SIG-M5 treated with dmso at 0.1 percent for 504 hours (cell line): ENCODE measurements around the gene TOM1L1.

Experiments used
- DNase-seq: peaks from one replicate; lab custom pipeline; 2025; ENCODE audit not compliant: unreplicated experiment; lab: John Stamatoyannopoulos, UW

Gene TOM1L1

GRCh38 chr17:54945671-54946070, 45.0 kb downstream of the TOM1L1 start:
- no peak for DNase-seq

- peak; percentile 61 for DNase-seq
These were observed 46.7 kb downstream of the TOM1L1 start for GRCh38 chr17:54947396-54947795.

- DNase-seq, result no peak
These were observed 47.7 kb downstream of the TOM1L1 start for GRCh38 chr17:54948380-54948779.

- DNase-seq, result no peak
These were observed 49.5 kb downstream of the TOM1L1 start for GRCh38 chr17:54950116-54950515.

GRCh38 chr17:54951286-54951685, 50.6 kb downstream of the TOM1L1 start:
- no peak for DNase-seq

- no peak for DNase-seq
These were observed 56.1 kb downstream of the TOM1L1 start for GRCh38 chr17:54956791-54957190.

- DNase-seq, result no peak
These were observed 67.1 kb downstream of the TOM1L1 start for GRCh38 chr17:54967621-54968261.

- DNase-seq, result peak; percentile 96
These were observed 67.8 kb downstream of the TOM1L1 start, which contains the start of the genes COX11 and STXBP4 for GRCh38 chr17:54968262-54968987. Gene COX11, minus strand, starts transcription at chr17:54968654. Its CDS starts 8 bp downstream, at chr17:54968646. Gene STXBP4, plus strand, starts transcription at chr17:54968765. Its CDS starts 17,455 bp downstream, at chr17:54986220.

- DNase-seq, result peak; percentile 34
These were observed 68.3 kb downstream of the TOM1L1 start for GRCh38 chr17:54968988-54969332.

GRCh38 chr17:54969658-54970572, 69.3 kb downstream of the TOM1L1 start:
- DNase-seq, result no peak

- DNase-seq, result no peak
These were observed 70.5 kb downstream of the TOM1L1 start for GRCh38 chr17:54971147-54971546.

GRCh38 chr17:54971901-54972300, 71.2 kb downstream of the TOM1L1 start:
- DNase-seq, result no peak

- DNase-seq, result no peak
These were observed 71.9 kb downstream of the TOM1L1 start for GRCh38 chr17:54972406-54973138.

GRCh38 chr17:54974759-54975158, 74.1 kb downstream of the TOM1L1 start:
- DNase-seq, result no peak

- no peak for DNase-seq
These were observed 75.7 kb downstream of the TOM1L1 start for GRCh38 chr17:54976316-54976715.

- no peak for DNase-seq
These were observed 77.1 kb downstream of the TOM1L1 start for GRCh38 chr17:54977744-54978143.

- no peak for DNase-seq
These were observed 79.0 kb downstream of the TOM1L1 start for GRCh38 chr17:54979657-54980056.

- DNase-seq, result no peak
These were observed 79.7 kb downstream of the TOM1L1 start for GRCh38 chr17:54980375-54980774.

GRCh38 chr17:54982399-54982798, 81.7 kb downstream of the TOM1L1 start:
- DNase-seq, result no peak

GRCh38 chr17:54983260-54983659, 82.6 kb downstream of the TOM1L1 start:
- DNase-seq, result no peak

- DNase-seq, result no peak
These were observed 84.8 kb downstream of the TOM1L1 start for GRCh38 chr17:54985476-54985875.
